Activated CD4-positive, alpha-beta T cell treated with anti-CD3 and anti-CD28 coated beads, Interleukin-2, amount 50 U/mL, for 16 hours (primary cell): Measurements from ENCODE around the gene PHF12.
"Not testable (repeated sequence)": the region's sequence is repeated elsewhere in the genome, so short reads cannot be mapped to it uniquely, and the experiment has no call there.

Experiments used
- DNase-seq: peaks from one replicate; pipeline ENCODE4 v3.0.0-alpha.2; 2020

The PHF12 gene

GRCh38 chr17:28879886-28880571, 71.3 kb downstream of the PHF12 start:
- no peak for DNase-seq

GRCh38 chr17:28878981-28879380, 72.3 kb downstream of the PHF12 start:
- no peak for DNase-seq

- DNase-seq, result no peak
These were observed 73.0 kb downstream of the PHF12 start for GRCh38 chr17:28878158-28878910.

GRCh38 chr17:28877150-28877711, 74.1 kb downstream of the PHF12 start:
- not testable (repeated sequence) for DNase-seq

GRCh38 chr17:28875848-28876550, 75.3 kb downstream of the PHF12 start:
- DNase-seq, result peak; percentile 43

GRCh38 chr17:28874750-28875149, 76.6 kb downstream of the PHF12 start:
- no peak for DNase-seq

- DNase-seq, result no peak
These were observed 77.5 kb downstream of the PHF12 start for GRCh38 chr17:28873839-28874238.

GRCh38 chr17:28871056-28871579, 80.2 kb downstream of the PHF12 start:
- peak; percentile 77 for DNase-seq

- DNase-seq, result no peak
These were observed 84.0 kb downstream of the PHF12 start for GRCh38 chr17:28867276-28867675.

GRCh38 chr17:28865946-28866752, 85.2 kb downstream of the PHF12 start:
- DNase-seq, result no peak

GRCh38 chr17:28864991-28865849, 86.1 kb downstream of the PHF12 start:
- no peak for DNase-seq

- no peak for DNase-seq
These were observed 87.4 kb downstream of the PHF12 start for GRCh38 chr17:28863953-28864352.

- no peak for DNase-seq
These were observed 88.8 kb downstream of the PHF12 start for GRCh38 chr17:28862561-28862960.

- no peak for DNase-seq
These were observed 89.7 kb downstream of the PHF12 start for GRCh38 chr17:28861393-28862203.

GRCh38 chr17:28860363-28860808, 90.9 kb downstream of the PHF12 start:
- DNase-seq, result no peak

- DNase-seq, result no peak
These were observed 92.4 kb downstream of the PHF12 start for GRCh38 chr17:28858801-28859355.

- DNase-seq, result no peak
These were observed 93.2 kb downstream of the PHF12 start for GRCh38 chr17:28857905-28858800.

GRCh38 chr17:28856028-28856574, 95.2 kb downstream of the PHF12 start:
- DNase-seq, result no peak

GRCh38 chr17:28855336-28855679, 96.0 kb downstream of the PHF12 start:
- DNase-seq, result no peak
